ENCODE data around the gene PIK3R3. TPM values are rescaled to one million over a fixed set of nuclear protein-coding genes. Genes with fewer than 3 reads are reported as not detected.

PIK3R3 gene
- total and polyA plus RNA-seq, 5 donors: 20.0 to 49.8 (median 30.9) TPM

DNA sequence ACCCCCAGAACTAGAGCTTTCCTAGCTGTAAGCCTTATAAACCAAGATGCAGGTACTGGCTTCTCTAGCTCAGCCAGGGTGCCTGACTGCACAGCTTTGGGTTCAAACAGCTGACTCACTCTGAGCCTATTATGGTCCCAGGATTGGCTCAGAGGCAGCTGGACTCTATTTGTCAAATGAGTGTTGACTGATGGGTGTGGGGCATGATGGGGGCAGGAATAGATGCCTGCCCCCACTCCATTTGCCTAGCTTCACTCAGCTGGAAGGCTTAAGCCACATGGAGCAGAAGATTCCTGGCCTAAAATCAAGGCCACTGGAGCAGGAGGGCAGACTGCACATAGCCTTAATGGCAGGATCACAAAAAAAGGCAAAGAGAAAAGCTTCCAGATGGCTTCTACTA is 90.5 kb downstream of the PIK3R3 start:
- Histone ChIP-seq H3K27me3 (ENCODE audit: control insufficient read depth, insufficient read depth) (no peaks in the 10 kb centered on the region), H3K4me1 (ENCODE audit: control insufficient read depth, insufficient read depth, low read length) (peaks cover 18% of the 10 kb centered on the region), H3K4me3 (ENCODE audit: low read length) (no peak overlapping the region), H3K27ac (ENCODE audit: low read length) (peak overlapping the region; percentile 17), H3K9me3 (ENCODE audit: control insufficient read depth, low read length) (no peaks in the 10 kb centered on the region)
- no peak for DNase-seq
- intact Hi-C loops (cut with DNase I): no loop called here
- peak in 1 of 2 donors; percentile 32 for ATAC-seq

DNA sequence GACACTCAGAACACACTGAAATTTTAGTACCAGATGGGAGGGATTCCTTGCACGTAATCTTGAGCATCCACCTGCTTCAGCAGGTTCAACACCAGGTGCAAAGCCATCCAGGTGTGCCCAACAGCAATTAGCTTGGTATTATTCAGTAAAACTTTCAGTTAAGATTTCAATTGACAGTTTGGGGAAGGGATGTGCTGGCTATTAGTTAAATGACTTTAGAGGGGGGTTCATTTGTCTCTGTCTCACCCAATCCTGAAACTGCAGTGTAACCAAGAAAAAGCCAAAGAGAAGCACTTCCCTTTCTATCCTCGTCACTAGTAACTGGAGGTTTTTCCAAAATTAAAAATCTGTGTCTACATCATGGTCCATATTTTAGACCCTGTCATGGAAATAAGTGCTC is 90.9 kb downstream of the PIK3R3 start:
- H3K4me1 ChIP-seq (ENCODE audit: control insufficient read depth, insufficient read depth, low read length): peaks cover 18% of the 10 kb centered on the region
- H3K27me3 ChIP-seq (ENCODE audit: control insufficient read depth, insufficient read depth): no peaks in the 10 kb centered on the region
- no peak overlapping the region for H3K27ac ChIP-seq (ENCODE audit: low read length)
- intact Hi-C loops (cut with DNase I): no loop called here
- DNase-seq: no peak
- H3K9me3 ChIP-seq (ENCODE audit: control insufficient read depth, low read length): no peaks in the 10 kb centered on the region
- no peak for ATAC-seq
- WGBS: 83% methylated on average over 2 of the region's 2 CpGs
- H3K4me3 ChIP-seq (ENCODE audit: low read length): no peak overlapping the region

DNA sequence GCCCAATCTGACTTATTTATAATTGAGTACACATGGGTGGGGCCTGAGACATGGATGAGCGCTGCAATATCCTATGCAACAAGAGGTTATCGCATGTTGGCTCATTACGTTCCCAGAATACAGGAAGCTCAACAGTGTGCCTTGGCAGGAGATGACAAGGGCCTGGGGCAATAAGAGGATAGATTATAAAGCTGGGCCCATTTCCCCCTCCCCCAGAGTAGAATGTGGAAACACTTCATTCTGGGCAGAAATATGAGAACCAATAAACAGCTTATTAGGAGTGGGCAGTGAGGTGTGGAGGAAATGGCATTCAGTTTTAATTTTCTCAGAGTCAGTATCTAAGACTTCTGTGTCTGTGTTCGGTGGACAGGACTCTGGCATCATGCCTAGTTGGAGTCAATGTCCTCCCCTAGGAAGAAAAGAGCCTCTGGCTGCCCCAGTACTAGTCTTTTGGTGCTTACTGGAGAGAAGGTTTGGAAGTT is 92.8 kb downstream of the PIK3R3 start:
- WGBS: 15% methylated on average over 4 of the region's 4 CpGs
- no peak overlapping the region for H3K4me3 ChIP-seq (ENCODE audit: low read length)
- H3K4me1 ChIP-seq (ENCODE audit: control insufficient read depth, insufficient read depth, low read length): peaks cover 18% of the 10 kb centered on the region
- H3K27me3 ChIP-seq (ENCODE audit: control insufficient read depth, insufficient read depth): no peaks in the 10 kb centered on the region
- DNase-seq: no peak
- ATAC-seq: peak; percentile 40 to 67
- peak overlapping the region; percentile 72 for H3K27ac ChIP-seq (ENCODE audit: low read length)
- intact Hi-C loops (cut with DNase I): loop anchor here in 2 of 4 donors (5.0 kb wide), 2 partner anchors 138 to 183 kb away; partner anchors contain the start of genes P3R3URF (in 1 of the 2) and TSPAN1 (in 1 of the 2)
- H3K9me3 ChIP-seq (ENCODE audit: control insufficient read depth, low read length): no peaks in the 10 kb centered on the region

DNA sequence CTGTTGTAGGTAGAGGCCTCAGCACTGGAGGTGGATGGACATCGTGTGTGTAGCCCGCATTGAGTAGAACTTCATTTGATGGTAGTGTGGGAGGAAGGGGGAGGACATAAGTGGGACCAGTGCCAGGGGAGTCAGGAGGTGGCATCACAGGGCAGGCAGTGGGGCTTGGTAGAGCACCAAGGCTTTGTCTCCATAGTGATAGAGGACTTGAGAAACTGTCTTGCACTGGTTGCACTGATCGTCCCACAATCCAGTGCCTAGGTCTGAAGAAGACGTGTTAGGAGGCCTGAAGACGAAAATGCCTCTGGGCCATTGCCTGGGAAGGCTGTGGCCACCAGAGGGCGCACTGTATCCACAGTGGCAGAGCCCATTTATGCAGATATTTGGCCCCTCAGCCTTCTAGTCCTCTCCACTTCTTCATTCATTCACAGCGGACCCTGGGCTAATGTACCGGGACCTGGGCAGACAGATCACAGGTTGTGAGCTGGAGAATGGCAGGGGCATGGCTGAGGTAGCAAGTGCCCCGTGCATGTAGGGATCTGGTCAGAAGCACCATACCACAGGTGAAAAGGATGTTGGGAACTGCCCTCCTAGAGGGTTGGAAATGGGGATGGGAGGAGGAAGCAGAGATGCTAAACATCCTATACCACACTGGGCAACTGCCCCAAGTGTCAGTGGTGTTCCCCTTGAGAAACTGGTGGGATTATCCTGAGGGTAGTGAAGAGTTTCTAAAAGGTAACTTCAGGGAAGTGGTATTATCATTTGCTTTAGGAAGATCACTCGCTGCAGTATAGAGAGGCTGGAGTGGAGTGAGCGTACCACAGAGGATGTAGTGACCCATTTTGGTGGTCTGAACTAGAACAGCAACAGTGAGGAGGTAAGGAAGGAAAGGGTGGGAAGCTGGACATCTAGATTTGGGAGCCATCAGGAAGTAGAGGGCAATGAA is 95.3 kb downstream of the PIK3R3 start:
- Histone ChIP-seq H3K4me1 (ENCODE audit: control insufficient read depth, insufficient read depth, low read length) (peaks cover 16% of the 10 kb centered on the region), H3K9me3 (ENCODE audit: control insufficient read depth, low read length) (no peaks in the 10 kb centered on the region), H3K27ac (ENCODE audit: low read length) (no peak overlapping the region), H3K4me3 (ENCODE audit: low read length) (no peak overlapping the region), H3K27me3 (ENCODE audit: control insufficient read depth, insufficient read depth) (no peaks in the 10 kb centered on the region)
- peak; percentile 55 to 64 for ATAC-seq
- peak; percentile 85 to 96 (median 94) for DNase-seq
- WGBS: 28% methylated on average over 11 of the region's 11 CpGs
- intact Hi-C loops (cut with DNase I): loop anchor here (2.0 to 5.0 kb wide), 3 partner anchors 140 to 185 kb away; partner anchors contain the start of genes P3R3URF (in 1 of the 4) and TSPAN1 (in 1 of the 4)

DNA sequence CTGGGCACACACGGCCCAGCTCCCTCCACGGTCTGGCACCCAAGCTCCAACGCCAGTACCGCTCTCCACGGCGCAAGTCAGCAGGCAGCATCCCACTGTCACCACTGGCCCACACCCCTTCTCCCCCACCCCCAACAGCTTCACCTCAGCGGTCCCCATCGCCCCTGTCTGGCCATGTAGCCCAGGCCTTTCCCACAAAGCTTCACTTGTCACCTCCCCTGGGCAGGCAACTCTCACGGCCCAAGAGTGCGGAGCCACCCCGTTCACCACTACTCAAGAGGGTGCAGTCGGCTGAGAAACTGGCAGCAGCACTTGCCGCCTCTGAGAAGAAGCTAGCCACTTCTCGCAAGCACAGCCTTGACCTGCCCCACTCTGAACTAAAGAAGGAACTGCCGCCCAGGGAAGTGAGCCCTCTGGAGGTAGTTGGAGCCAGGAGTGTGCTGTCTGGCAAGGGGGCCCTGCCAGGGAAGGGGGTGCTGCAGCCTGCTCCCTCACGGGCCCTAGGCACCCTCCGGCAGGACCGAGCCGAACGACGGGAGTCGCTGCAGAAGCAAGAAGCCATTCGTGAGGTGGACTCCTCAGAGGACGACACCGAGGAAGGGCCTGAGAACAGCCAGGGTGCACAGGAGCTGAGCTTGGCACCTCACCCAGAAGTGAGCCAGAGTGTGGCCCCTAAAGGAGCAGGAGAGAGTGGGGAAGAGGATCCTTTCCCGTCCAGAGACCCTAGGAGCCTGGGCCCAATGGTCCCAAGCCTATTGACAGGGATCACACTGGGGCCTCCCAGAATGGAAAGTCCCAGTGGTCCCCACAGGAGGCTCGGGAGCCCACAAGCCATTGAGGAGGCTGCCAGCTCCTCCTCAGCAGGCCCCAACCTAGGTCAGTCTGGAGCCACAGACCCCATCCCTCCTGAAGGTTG is 97.6 kb downstream of the PIK3R3 start:
- no peak for ATAC-seq
- WGBS: 79% methylated on average over 27 of the region's 27 CpGs
- intact Hi-C loops (cut with DNase I): loop anchor here in 2 of 4 donors (5.0 kb wide), 2 partner anchors 142 to 187 kb away; partner anchors contain the start of genes P3R3URF (in 1 of the 2) and TSPAN1 (in 1 of the 2)

DNA sequence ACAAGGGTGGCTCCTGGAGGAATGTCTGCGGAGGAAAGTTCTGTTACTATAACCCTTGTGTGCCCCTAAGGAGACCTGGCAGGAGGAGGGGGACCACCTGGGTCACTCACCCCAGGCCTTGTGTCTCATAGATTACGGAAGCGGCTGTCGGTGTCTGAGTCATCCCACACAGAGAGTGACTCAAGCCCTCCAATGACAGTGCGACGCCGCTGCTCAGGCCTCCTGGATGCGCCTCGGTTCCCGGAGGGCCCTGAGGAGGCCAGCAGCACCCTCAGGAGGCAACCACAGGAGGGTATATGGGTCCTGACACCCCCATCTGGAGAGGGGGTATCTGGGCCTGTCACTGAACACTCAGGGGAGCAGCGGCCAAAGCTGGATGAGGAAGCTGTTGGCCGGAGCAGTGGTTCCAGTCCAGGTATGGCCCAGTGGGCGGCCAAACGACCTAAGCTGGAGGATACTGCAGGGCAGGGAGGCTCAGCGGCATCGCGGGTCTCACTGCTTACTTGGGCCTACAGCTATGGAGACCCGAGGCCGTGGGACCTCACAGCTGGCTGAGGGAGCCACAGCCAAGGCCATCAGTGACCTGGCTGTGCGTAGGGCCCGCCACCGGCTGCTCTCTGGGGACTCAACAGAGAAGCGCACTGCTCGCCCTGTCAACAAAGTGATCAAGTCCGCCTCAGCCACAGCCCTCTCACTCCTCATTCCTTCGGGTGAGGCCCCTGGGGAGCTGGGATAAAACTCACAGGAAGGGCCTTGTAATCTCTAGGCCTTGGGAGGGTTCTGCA is 101.4 kb downstream of the PIK3R3 start:
- Histone ChIP-seq H3K27ac (ENCODE audit: low read length) (peak overlapping the region; percentile 8), H3K4me1 (ENCODE audit: control insufficient read depth, insufficient read depth, low read length) (peaks cover 16% of the 10 kb centered on the region), H3K4me3 (ENCODE audit: low read length) (no peak overlapping the region), H3K27me3 (ENCODE audit: control insufficient read depth, insufficient read depth) (no peaks in the 10 kb centered on the region), H3K9me3 (ENCODE audit: control insufficient read depth, low read length) (no peaks in the 10 kb centered on the region)
- DNase-seq (peak in 2 of 3 donors; percentile 28 to 53), ATAC-seq (no peak)
- 86% methylated on average over 26 of the region's 26 CpGs for WGBS
- intact Hi-C loops (cut with DNase I): no loop called here

More for the DNA sequence above, 97.6 kb downstream of the PIK3R3 start:
- Histone ChIP-seq H3K27ac (ENCODE audit: low read length) (no peak overlapping the region), H3K4me1 (ENCODE audit: control insufficient read depth, insufficient read depth, low read length) (peaks cover 9% of the 10 kb centered on the region), H3K27me3 (ENCODE audit: control insufficient read depth, insufficient read depth) (no peaks in the 10 kb centered on the region), H3K9me3 (ENCODE audit: control insufficient read depth, low read length) (no peaks in the 10 kb centered on the region), H3K4me3 (ENCODE audit: low read length) (no peak overlapping the region)
- DNase-seq: peak in 1 of 3 donors; percentile 58

DNA sequence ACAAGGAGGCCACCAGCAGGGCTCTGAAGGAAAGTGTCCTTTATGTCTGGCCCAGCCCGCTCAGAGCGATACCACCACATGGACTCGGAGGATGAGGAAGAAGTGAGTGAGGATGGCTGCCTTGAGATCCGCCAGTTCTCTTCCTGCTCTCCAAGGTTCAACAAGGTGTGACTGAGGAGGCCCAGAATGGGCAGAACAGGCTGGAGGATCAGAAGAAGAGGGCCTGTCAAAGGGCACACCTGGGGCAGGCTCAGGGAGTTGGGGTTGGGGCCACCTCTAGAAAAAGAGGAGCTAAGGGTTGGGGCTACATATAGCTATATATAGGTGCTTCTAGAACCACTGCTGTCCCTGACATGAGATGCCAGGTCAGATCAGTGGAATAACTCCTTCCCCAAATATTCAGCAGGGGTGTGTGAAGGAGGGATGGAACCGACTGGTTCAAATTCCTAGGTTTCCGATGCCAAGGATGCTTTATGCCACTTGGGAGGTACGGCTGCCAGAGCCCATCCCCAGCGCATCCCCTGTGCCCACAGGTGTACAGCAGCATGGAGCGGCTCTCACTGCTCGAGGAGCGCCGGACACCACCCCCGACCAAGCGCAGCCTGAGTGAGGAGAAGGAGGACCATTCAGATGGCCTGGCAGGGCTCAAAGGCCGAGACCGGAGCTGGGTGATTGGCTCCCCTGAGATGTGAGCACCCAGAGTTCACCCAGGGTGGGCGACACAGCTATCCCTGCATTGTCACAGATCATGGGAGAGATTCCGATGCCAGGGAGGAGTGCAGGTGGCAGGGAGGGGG is 102.2 kb downstream of the PIK3R3 start:
- ATAC-seq (no peak), DNase-seq (no peak)
- H3K4me3 ChIP-seq (ENCODE audit: low read length): no peak overlapping the region
- no peak overlapping the region for H3K27ac ChIP-seq (ENCODE audit: low read length)
- no peaks in the 10 kb centered on the region for H3K27me3 ChIP-seq (ENCODE audit: control insufficient read depth, insufficient read depth)
- intact Hi-C loops (cut with DNase I): no loop called here
- H3K9me3 ChIP-seq (ENCODE audit: control insufficient read depth, low read length): no peaks in the 10 kb centered on the region
- peaks cover 22% of the 10 kb centered on the region for H3K4me1 ChIP-seq (ENCODE audit: control insufficient read depth, insufficient read depth, low read length)
- 96% methylated on average over 18 of the region's 18 CpGs for WGBS

DNA sequence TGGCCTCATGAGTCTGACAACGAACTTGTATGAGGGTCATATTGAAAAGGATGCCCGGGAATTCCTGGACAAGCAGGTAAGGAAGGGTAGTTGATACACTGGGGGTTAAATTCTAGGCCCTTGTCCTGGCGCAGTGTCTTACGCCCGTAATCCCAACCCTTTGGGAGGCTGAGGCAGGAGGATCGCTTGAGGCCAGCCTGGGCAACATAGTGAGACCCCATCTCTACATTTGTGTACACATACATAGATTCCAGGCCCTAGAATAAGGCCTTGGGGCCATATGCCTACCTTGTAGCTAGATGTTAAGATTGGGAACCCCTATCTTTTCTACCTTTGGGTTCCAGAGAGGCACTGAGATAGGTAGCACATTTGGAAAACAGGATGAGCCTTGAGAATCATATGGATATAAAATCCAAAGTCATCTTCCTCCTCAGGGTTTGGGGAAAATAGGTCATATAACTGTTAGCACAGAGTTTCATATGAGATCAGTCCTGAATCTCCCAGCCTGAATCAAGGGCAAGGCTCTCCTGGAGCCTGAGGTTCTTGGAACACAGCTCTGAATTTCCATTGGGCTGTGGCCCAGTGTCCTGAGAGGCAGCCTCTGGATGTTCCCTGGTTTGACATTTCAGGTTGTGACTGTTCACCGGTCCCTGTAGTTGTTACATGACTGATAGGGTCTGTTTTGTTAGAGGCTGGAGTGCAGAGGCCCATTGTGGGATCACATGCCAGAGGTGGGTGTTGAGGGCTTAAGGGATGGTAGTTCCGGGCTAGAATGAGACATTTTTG is 104.4 kb downstream of the PIK3R3 start:
- intact Hi-C loops (cut with DNase I): no loop called here
- H3K27ac ChIP-seq (ENCODE audit: low read length): peak overlapping the region; percentile 91
- no peaks in the 10 kb centered on the region for H3K27me3 ChIP-seq (ENCODE audit: control insufficient read depth, insufficient read depth)
- no peak for DNase-seq
- ATAC-seq: peak; percentile 34 to 45
- H3K4me1 ChIP-seq (ENCODE audit: control insufficient read depth, insufficient read depth, low read length): peaks cover 22% of the 10 kb centered on the region
- no peaks in the 10 kb centered on the region for H3K9me3 ChIP-seq (ENCODE audit: control insufficient read depth, low read length)
- no peak overlapping the region for H3K4me3 ChIP-seq (ENCODE audit: low read length)
- 90% methylated on average over 8 of the region's 8 CpGs for WGBS

DNA sequence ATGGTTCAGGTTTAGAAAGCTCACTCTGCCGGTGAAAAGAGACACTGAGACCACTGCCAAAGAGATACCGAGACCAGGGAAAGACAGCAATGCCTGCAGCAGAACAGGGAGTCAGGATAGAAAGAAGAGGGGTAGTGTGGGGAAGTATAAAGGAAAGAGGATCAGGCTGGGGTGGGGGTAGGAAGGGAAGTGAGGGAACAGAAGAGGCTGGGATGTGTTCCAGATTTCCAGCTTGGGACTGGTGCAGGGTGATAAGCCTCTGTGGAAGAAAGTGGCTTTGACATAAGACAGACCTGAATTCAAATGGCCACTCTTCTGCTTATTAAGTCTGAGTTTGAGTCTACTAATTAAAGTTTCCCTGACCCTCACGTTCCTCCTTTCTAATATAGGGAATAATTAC is 105.9 kb downstream of the PIK3R3 start:
- intact Hi-C loops (cut with DNase I): no loop called here
- H3K4me1 ChIP-seq (ENCODE audit: control insufficient read depth, insufficient read depth, low read length): peaks cover 23% of the 10 kb centered on the region
- WGBS: 36% methylated on average over 3 of the region's 3 CpGs
- DNase-seq: no peak
- peak; percentile 50 to 77 for ATAC-seq
- no peaks in the 10 kb centered on the region for H3K27me3 ChIP-seq (ENCODE audit: control insufficient read depth, insufficient read depth)
- H3K9me3 ChIP-seq (ENCODE audit: control insufficient read depth, low read length): no peaks in the 10 kb centered on the region
- H3K4me3 ChIP-seq (ENCODE audit: low read length): no peak overlapping the region
- H3K27ac ChIP-seq (ENCODE audit: low read length): peak overlapping the region; percentile 78

All from right cardiac atrium (tissue), 5 donors.